Kidney epithelial cell (primary cell): ENCODE results near the gene DCDC2C. TPM values are rescaled to one million over a fixed set of nuclear protein-coding genes. Genes with fewer than 3 reads are reported as not detected.

Source experiments
- DNase-seq: peaks from one replicate; pipeline ENCODE4 v3.0.0-alpha.2; 2010; ENCODE audit warnings: low read depth
- H3K27me3 ChIP-seq: 2 replicates; pipeline ENCODE4 v1.6.0; 2011; ENCODE audit warnings: low read length; ENCODE audit not compliant: control insufficient read depth, insufficient read depth
- H3K36me3 ChIP-seq: 2 replicates; pipeline ENCODE4 v1.5.1; 2011; ENCODE audit warnings: low read length; ENCODE audit not compliant: control insufficient read depth, insufficient read depth
- H3K4me3 ChIP-seq: 2 replicates; pipeline ENCODE4 v1.5.1; 2011; ENCODE audit warnings: low read depth, mild to moderate bottlenecking, control low read depth, low read length
- CTCF ChIP-seq: IDR thresholded peaks from 2 replicates; pipeline ENCODE4 v1.5.1; 2011; ENCODE audit warnings: mild to moderate bottlenecking, moderate library complexity, low read length, control low read depth, inconsistent platforms; ENCODE audit not compliant: insufficient read depth, poor library complexity, severe bottlenecking
- total RNA-seq: library from RNA; depleted of rRNA; stranded (reverse); fragments of >200 nt; gene quantifications from 2 replicates; pipeline ENCODE4 v1.2.3, GENCODE V29; 2015

The DCDC2C gene
- total RNA-seq, 1 donor from 2014 or later: not detected

GRCh38 chr2:3876685-3877084 is 173.3 kb downstream of the DCDC2C start:
- no peaks in the 10 kb centered on the region for H3K27me3 ChIP-seq
- DNase-seq: no peak
- no peaks in the 10 kb centered on the region for H3K36me3 ChIP-seq
- no peak overlapping the region for H3K4me3 ChIP-seq
- TF ChIP-seq CTCF: no peak

- no peak for DNase-seq
- no peaks in the 10 kb centered on the region for H3K36me3 ChIP-seq
- TF ChIP-seq CTCF: no peak
- no peak overlapping the region for H3K4me3 ChIP-seq
- no peaks in the 10 kb centered on the region for H3K27me3 ChIP-seq
Measured at GRCh38 chr2:3885629-3886628, 182.6 kb downstream of the DCDC2C start.

GRCh38 chr2:3895021-3895420 is 191.6 kb downstream of the DCDC2C start:
- no peak for DNase-seq
- no peak for TF ChIP-seq CTCF
- no peaks in the 10 kb centered on the region for H3K36me3 ChIP-seq
- H3K27me3 ChIP-seq: no peaks in the 10 kb centered on the region
- no peak overlapping the region for H3K4me3 ChIP-seq

Other genes with a start within 250 kb of the DCDC2C start
- 24.2 and 25.6 TPM in 2 replicates for gene ADI1, start 184.0 kb upstream of the DCDC2C start, total RNA-seq
- gene RNASEH1, start 145.2 kb upstream of the DCDC2C start, total RNA-seq: 39.0 and 43.0 TPM in 2 replicates
- gene RPS7, start 128.3 kb upstream of the DCDC2C start, total RNA-seq: 3,924 and 4,999 TPM in 2 replicates
- not detected in 2 replicates for gene COLEC11, start 108.5 kb upstream of the DCDC2C start, total RNA-seq
- 0.13 TPM in 1 of 2 replicates, not detected in the other for gene ALLC, start 45.4 kb upstream of the DCDC2C start, total RNA-seq